Kasumi-1 (cell line): ENCODE results near the gene PKLR.
A peak's percentile ranks its signal among the peaks of the same experiment; 100 is the strongest.
"Not testable (repeated sequence)": the region's sequence is repeated elsewhere in the genome, so short reads cannot be mapped to it uniquely, and the experiment has no call there.

Source experiments
- DNase-seq, 2 experiments: peaks; one replicate each; lab custom pipeline; 2025; lab: John Stamatoyannopoulos, UW

PKLR gene

DNA sequence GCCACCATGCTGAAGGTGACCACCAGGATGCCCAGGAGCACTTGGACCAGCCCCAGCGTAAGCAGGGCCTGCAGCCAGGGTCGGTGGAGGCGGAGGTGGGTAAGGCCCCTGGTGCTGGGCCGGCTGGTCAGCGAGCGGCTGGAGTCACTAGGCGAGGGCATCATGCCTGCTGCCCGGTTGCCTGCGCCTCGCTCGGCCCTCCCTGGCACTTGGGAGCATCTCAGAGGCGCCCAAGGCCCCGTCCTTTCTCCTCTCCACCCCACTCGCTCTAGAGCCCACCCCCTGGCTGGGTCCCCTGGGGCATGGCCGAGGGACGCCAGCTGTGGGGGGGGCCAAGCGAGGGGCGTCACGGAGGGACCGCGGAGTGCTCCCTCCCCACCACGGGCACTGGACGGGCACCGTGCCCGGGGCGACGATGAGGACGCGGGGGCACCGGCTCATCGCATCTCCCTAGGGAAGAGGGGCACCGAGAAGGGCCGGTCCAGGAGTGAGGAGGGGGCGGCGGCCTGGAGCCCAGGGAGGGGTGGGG lies 46.5 kb downstream of the PKLR start:
- no peak for DNase-seq

DNA sequence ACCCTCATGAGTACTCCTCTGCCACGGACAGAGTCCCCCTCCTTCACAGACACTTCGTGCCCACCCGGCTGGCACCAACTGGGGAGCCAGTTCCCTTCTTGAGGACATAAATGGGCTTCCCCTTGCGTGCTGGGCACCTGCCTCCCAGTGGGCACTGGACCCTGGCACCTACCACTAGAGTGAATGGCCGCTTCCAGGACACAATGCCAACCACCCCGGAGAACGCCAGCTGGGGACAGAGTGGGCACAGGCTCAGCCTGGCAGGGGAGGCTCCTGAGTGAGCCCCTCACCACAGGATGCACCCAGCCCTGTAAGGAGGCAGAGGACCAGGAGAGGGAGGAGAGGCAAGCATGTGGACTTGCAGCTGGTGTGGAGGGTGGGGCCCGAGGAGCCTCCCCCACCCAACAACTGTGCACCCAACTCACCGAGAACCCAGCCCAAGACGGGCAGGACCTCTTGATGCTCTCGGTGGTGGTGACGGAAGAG lies 47.0 kb downstream of the PKLR start:
- DNase-seq: no peak

DNA sequence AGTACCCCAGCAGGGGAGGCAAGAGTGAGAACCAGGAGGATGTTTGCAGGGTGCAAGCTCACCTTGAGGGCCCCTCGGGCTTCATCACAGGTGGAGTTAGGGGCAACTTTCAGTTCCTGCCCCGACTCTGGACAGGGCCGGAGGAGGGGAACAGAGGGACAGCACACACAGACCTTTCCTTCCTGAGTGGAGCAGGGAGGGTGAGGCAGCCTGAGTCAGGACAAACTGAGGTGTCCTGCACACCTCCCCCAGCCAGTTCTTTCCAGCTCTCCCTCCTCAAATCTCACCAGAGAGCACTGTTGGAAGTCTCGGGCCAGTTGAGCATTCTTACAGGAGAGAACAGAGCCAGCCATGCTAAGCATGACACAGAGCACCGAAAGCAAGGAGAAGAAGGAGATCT lies 47.4 kb downstream of the PKLR start:
- DNase-seq: no peak

DNA sequence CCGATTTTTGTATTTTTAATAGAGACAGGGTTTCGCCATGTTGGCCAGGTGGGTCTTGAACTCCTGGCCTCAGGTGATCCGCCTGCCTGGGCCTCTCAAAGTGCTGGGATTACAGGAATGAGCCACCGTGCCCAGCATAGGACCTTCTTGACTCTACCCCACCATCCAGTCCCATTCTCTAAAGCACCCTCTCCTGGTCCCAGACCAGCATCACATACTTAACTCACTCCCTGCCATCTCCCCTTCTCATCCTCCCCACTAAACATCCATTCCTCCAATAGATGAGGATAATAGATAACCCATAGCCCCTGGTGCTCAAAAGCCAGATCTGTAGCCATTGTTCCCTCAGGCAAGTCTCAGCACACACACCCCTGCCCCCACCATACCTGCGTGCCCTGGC lies 48.0 kb downstream of the PKLR start:
- DNase-seq: peak; percentile 23 to 26

DNA sequence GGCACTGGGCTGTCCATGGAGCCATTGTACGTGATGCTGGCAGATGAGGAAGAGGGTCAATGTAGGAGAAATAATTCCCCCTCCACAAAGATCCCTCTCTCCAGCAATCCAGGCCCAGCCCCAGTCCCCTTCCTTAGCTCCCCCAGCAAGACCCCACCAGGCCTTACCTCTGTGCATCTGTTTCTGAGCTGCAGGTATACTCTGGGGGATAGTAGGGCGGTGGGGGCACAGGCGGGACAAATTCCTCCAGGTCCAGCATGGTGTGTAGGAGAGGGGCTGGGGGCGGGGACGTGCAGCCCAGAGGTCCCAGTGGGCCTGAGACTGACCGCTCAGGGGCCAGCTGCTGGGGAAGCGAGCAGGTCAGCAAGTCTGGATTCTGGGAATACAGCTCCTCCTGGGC lies 49.7 kb downstream of the PKLR start:
- DNase-seq: no peak

DNA sequence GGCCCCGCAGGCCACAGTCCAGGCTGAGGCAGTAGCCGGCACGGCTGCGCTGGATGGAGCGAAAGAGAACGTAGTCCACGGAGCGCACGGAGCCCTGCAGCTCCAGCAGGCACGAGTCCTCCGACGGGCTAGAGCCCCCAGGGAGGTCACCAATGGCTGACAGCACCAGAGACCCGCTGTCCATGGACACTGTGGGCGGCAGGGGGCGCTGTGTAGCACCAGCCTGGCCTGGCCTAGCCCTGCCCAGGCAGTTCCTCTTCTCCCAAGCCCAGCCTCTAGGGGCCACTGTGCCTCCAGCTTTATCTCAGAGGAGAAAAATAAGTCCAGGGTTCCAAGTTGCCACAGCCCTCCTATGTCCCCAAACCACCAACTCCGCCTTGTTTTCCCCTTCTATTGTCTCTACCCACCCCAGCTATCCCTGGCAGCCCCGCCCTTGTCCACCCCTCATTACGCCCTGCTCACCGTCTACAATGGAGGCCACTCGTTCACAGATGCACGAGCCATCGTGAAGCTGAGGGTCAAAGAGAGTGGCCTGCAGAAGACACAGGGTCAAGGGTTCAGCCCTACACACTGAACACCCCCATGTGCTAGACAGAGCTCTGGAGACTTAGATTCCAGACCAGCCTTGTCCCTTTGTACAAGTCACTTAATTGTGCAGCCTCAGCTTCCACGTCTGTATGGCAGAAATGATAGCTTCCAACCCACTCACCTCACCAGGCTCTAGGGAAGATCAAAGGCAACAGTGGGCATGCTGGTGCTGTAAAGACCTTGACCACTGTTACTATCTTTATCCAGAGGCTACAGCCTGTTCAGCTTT lies 50.4 kb downstream of the PKLR start:
- peak; percentile 94 to 96 for DNase-seq

DNA sequence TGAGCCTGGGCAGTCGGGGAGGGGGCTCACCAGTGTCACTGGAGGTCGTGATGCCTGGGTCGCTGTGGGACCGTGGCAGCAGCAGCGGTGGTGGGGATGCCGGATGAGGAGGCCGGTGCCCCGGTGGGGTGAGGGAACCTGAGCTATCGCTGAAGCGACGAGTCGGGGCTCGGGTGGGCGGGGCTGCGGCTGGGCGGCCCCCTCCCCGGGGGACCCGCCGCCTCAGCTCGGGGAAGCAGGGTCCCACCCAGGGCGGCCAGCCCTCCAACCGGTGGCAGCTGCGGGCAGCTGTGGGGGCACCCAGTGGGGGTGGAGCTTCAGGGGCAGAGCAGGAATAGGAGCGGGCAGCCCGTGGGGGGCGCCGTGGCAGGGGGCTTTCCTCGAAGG lies 51.0 kb downstream of the PKLR start:
- no peak for DNase-seq

DNA sequence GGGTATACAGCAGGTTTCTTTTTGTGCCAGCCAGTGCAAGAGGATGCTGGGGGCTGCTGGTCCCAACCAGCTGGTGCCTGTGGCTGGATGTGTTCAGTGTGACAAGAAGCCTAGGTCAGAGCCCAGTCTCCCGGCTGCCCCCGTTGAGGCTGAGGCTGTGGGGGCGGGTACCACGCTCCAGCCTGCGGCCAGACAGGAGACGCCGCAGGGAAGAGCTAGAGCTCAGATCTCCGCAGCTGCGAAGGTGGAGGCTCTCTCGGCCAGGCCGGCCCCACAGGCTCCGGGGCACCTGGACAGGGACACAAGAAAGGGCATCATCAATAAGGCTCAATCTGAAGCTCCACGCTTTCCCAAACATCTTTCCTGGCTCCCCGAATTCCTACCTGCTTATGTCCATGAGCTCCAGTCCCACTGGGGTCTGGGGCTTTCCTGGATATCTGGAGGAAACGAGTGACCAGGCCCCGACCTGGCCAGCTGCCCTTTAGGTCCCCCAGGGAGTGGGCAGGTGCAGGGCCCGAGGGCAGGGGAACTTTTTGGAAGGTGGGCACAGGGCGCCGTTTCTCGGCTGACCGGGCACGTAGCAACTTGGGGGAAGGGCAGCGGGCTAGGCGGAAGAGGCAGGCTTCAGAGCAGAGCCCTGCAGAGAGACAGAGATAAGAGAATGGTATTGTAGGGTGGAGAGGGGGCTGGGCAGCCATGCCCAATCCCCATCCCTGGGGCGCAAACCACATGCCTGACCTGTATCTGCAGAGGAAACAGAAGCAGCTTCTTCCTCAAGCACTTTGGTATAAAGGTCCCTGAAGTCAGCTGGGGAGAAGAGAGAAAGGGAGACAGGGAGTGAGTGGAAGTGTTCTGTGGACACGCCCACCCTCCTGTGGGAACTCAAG lies 53.3 kb downstream of the PKLR start:
- no peak for DNase-seq

DNA sequence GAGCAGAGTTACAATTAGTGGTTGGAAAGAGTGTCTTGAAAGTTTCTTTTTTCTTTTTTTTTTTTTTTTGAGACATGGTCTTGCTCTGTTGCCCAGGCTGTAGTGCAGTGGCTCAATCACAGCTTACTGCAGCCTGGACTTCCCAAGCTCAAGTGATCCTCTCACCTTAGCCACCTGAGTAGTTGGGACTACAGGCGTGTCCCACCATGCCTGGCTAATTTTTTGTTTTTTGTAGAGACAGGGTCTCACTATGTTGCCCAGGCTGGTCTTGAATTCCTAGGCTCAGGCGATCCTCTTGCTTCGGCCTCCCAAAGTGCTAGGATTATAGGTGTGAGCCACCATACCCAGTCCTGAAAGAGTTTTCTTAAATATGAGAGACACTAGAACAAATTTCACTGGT lies 54.4 kb downstream of the PKLR start:
- not testable (repeated sequence) for DNase-seq

DNA sequence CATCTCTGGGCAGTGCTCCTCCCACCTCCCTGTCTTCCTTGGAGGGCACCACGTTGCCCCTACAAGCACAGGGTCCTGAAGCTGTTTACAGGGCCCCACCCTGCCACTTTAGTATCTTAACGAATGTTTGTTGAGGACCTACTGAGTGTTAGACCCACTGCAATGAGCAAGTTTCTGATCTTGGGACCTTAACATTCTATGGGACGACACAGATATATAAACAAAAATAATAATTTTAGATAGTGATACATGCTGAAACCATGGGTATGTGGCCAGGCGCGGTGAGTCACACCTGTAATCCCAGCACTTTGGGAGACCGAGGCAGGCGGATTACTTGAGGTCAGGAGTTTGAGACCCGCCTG lies 56.1 kb downstream of the PKLR start:
- no peak for DNase-seq

DNA sequence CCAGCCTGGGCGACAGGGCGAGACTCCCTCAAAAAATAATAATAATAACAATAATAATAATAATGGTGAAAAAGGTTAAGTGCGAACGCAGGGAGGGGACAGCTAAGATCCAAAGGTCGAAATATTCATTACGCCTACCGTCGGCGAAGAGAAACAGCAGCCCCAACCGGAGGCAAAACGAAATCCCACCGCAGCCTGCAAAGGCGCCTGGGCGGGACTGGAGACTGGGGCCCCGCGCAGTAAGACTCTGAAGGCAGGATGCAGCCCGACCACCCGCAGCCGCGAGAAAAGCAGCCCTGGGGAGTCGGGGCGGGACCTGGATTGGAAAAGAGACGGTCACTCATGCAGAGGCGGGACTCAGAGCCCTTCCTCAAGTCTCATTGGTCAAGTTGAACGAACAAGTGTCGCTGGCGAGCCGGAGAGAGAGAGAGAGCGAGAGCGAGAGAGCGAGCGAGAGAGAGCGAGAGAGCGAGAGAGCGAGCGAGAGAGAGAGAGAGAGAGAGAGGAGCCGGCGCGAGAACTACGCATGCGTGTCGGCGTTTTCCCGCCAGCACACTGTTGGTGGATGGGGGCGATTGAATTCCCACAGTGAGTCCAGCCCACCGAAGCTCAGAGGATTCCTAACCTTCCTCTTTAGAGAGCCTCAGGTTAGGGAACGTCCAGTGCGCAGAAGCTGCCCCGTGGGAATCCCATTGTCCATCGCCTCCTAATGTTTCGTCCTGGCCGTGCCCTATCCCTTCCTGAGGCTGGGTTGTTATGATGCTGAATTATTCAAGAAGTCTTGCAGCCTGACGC lies 56.7 kb downstream of the PKLR start:
- peak; percentile 98 to 99 for DNase-seq

DNA sequence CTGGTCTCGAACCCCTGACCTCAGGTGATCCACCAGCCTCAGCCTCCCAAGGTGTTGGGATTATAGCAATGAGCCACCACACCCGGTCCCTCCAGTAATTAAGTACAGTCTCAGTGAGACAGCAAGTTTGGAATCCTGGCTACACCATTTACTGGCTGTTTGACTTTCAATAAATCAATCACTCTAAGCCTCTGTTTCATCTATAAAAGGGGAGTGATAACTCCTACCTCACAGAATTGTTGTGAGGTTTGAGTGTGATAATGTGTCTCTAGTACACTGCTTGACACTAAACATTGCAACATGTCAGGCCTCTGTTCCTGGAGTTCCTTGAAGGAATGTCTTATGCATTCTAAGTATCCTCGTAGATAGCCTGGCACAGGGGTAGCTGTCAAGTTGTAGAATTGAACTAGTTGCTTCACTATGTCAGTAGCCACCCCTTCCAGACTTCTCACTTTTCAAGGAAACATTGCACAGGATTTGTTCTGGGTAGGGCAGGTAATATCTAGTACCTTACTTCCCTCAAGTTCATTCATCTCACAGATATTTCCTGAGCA lies 58.4 kb downstream of the PKLR start:
- no peak for DNase-seq

DNA sequence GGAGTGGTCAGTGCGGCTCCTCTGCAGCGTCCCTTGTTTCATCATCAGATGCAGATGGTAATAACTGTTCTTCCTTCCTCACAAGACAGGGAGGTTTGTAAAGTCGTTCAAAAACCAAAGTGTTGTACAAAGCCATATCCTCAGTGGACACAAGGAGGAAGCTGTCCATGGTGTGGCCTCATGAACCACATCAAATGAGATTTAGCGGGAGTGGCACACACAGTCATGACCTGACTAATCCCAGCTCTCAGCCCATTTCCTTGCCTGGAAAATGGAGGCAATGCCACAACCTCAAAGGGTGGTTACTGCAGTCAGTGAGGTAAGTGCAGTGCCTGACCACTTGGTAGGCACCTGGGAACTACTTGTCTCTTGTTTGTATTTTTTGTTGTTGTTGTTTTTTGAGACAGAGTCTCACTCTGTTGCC lies 59.4 kb downstream of the PKLR start:
- DNase-seq: no peak

DNA sequence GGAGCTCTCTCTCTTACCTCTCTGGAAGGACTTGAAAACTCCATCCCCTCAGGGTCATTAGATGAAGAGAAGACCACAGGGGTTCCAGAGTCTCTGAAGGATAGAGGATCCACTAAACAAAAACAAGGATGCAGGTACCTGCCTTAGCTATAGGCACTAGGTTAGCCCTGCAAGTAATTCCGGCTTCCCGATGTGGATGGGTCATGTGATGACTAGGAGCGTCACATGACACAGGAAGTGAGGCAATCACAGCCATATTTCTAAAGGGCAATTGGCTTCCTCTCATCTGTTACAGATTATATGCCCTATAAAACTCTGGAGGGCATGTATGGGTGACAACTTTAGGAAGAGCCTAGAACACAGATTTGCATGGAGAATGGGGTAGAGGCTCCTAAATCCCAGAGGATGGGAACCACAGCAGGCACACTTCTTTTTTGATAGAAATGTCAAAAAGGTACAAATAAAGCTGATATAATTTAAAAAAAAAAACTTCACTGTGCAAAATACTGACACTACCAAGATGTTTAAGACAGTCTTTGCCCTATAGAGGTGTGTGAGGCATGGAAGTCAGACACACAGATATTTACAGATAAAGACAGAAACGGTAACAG lies 60.1 kb downstream of the PKLR start:
- DNase-seq: peak; percentile 78 to 82
